GM10847 (cell line): ENCODE measurements around the gene ARMC5.

Source experiments
- POLR2A ChIP-seq: IDR thresholded peaks from 2 replicates; pipeline ENCODE4 v1.6.1; 2011; ENCODE audit not compliant: insufficient read length; ENCODE audit errors: extremely low read depth

Gene ARMC5

GRCh38 chr16:31493506-31494125 is 34.3 kb downstream of the ARMC5 start:
- no peak for TF ChIP-seq POLR2A

DNA sequence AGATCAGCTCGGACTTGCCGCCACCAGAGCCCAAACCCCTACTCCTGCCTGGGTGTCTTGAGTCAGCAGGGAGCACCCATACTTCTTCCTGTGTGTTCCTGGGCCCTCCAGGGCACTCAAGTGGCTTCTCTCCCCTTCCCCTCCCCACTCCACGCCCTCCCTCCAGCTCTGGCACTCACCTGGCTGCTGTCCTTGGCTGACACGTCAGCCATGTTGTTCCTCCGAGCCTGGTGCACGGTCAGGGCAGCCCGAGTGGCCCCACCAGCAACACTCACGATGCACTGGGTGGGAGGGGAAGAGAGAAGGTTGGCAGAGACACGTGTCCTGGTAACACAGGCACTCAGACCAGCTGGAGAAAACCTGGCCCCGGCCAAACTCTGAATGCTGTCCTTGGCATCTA is 37.4 kb downstream of the ARMC5 start:
- TF ChIP-seq POLR2A = no peak

GRCh38 chr16:31498493-31498892 is 39.2 kb downstream of the ARMC5 start:
- no peak for TF ChIP-seq POLR2A

- no peak for TF ChIP-seq POLR2A
Observed at GRCh38 chr16:31499928-31500327, 40.6 kb downstream of the ARMC5 start.

GRCh38 chr16:31501226-31501965 is 42.1 kb downstream of the ARMC5 start:
- no peak for TF ChIP-seq POLR2A

GRCh38 chr16:31501966-31502348 is 42.7 kb downstream of the ARMC5 start:
- no peak for TF ChIP-seq POLR2A

DNA sequence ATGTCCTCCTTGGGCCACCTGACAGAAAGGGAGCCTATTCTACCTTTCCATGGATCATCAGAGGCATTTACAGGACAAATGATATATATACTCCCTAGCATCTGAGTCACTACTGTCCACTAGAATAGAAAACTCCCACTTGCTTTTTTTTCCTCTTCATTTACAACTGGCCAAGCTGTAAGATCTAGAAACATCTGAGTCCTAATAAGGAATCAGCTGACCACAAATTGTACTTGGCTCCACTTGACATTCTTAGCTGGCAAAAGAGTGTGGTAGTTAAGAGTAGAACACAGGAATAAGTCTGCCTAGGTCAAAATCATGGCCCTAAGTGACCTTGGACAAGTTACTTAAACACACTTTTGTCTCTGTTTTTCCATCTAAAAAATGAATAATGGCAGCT is 43.7 kb downstream of the ARMC5 start:
- no peak for TF ChIP-seq POLR2A

GRCh38 chr16:31504159-31504558 is 44.9 kb downstream of the ARMC5 start:
- no peak for TF ChIP-seq POLR2A

- TF ChIP-seq POLR2A = no peak
Observed at GRCh38 chr16:31505483-31505882, 46.2 kb downstream of the ARMC5 start.

DNA sequence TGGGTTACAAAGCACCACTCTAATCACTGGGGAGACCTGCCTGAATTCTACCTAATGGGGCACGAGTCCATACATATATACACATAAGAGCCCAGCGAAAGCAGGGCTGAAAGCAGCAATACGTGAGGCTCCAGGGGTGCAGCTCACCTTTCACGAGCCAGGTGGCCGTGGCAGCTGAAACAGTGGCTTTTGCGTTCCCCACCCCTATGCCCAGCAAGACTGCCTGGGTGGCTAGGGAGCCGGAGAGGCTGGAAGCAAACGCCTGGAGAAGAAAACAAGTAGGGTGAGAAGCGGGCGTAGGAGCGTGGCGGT is 48.3 kb downstream of the ARMC5 start:
- no peak for TF ChIP-seq POLR2A

- TF ChIP-seq POLR2A = peak; percentile 82
Observed at GRCh38 chr16:31507929-31508705, 48.8 kb downstream of the ARMC5 start, which contains the start of gene RUSF1. TSS of gene RUSF1 (minus strand) at chr16:31508391. CDS start at chr16:31508373, 18 bp downstream.

DNA sequence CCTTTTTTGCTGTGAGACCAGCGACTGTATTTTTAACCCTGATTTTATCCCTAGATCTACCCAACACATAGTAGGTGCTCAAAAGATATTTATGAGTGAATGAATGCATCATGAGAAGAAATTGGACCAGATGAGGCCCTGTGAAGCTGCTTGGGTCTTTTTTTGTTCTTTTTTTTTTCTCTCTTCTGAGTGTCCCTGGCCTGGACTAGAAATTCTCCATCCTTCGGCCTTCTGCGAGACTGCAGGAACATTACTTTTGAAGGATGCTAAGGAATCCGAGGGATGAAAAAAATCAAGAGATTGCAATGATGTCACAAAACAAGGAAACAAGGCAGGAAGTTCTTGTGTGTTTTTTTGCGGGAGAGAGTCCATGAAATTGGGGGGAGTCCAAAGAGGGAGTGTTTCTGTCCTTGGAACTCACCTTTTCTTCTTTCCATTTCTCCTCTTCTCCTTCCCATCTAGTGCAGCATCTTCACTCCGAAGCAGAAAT is 49.5 kb downstream of the ARMC5 start:
- no peak for TF ChIP-seq POLR2A

GRCh38 chr16:31513126-31513525 is 53.8 kb downstream of the ARMC5 start:
- TF ChIP-seq POLR2A = no peak

GRCh38 chr16:31513884-31514283 is 54.6 kb downstream of the ARMC5 start:
- TF ChIP-seq POLR2A = no peak
